Esophagus muscularis mucosa (tissue), 4 donors: Measurements from ENCODE around the gene LY6G5C.

Source experiments
- CTCF ChIP-seq, 3 experiments: fragments of 200-600 bp in 2 of 3; fragments of 450-650 bp in 1 of 3; sonication (generic) in 2 of 3; IDR thresholded peaks; one replicate each; pipeline ENCODE4 v1.5.1; 2017 to 2019; ENCODE audit warnings: antibody characterized with exemption in 3 of 3, mild to moderate bottlenecking in 2 of 3, moderate library complexity in 1 of 3
- EP300 ChIP-seq: sonication (generic); formaldehyde crosslinking; IDR thresholded peaks from one replicate; pipeline ENCODE4 v1.6.1; 2017; ENCODE audit warnings: antibody characterized with exemption
- POLR2AphosphoS5 ChIP-seq, 2 donors: sonication (generic); formaldehyde crosslinking; IDR thresholded peaks; one replicate each; pipeline ENCODE4 v1.6.1; 2017; ENCODE audit warnings: antibody characterized with exemption in 2 of 2

DNA sequence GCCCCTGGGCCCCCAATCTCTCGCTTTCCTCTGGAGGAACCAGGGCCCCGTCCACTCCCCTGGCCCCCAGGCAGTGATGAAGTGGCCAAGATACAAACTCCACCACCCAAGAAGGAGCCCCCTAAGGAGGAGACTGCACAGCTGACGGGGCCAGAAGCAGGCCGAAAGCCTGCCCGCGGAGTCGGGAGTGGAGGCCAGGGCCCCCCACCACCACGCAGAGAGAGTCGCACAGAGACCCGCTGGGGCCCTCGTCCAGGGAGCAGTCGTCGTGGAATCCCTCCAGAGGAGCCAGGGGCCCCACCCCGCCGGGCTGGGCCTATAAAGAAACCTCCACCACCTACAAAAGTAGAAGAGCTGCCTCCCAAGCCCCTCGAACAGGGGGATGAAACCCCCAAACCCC is 49.7 kb downstream of the LY6G5C start:
- TF ChIP-seq CTCF (IDR thresholded peaks at IDR 0.05) (no peak), EP300 (no peak), POLR2AphosphoS5 (IDR thresholded peaks at IDR 0.05) (no peak)
